K562 (cell line): ENCODE data around the gene TACC3. TPM values are rescaled to one million over a fixed set of nuclear protein-coding genes. Genes with fewer than 3 reads are reported as not detected.

Experiments used
- ADNP ChIP-seq: fragments of 200-800 bp; sonication (Bioruptor generic); IDR thresholded peaks from 2 replicates; pipeline ENCODE4 v1.6.1; 2016; ENCODE audit warnings: missing genetic modification characterization, missing compliant biosample characterization
- BRCA1 ChIP-seq, 2 experiments: fragments of 450-650 bp in 1 of 2; sonication (generic) in 1 of 2; formaldehyde crosslinking in 1 of 2; IDR thresholded peaks; 2 replicates each; pipeline versions ENCODE4 v1.5.0 to v1.6.1; 2017 to 2020; ENCODE audit warnings: mild to moderate bottlenecking in 1 of 2, missing genetic modification reagents in 1 of 2
- CBX3 ChIP-seq, 2 experiments: IDR thresholded peaks; 1 replicate in 1 of 2; 2 replicates in 1 of 2; pipeline ENCODE4 v1.6.1; 2012; ENCODE audit warnings: inconsistent platforms in 2 of 2, low read length in 2 of 2, borderline replicate concordance in 1 of 2, control low read depth in 1 of 2
- CEBPB ChIP-seq: fragments of 450-650 bp; IDR thresholded peaks from 2 replicates; pipeline ENCODE4 v1.6.1; 2016; ENCODE audit warnings: missing genetic modification characterization, missing compliant biosample characterization
- CHD2 ChIP-seq: IDR thresholded peaks from 2 replicates; pipeline ENCODE4 v1.6.1; 2011; ENCODE audit warnings: low read depth, low read length
- CXXC5 ChIP-seq: fragments of 250-450 bp; sonication (Bioruptor Pico); IDR thresholded peaks from 2 replicates; pipeline ENCODE4 v1.8.0; 2022; ENCODE audit warnings: inconsistent platforms, mild to moderate bottlenecking, moderate library complexity
- HDAC6 ChIP-seq: IDR thresholded peaks from 2 replicates; pipeline ENCODE4 v1.6.1; 2012; ENCODE audit warnings: low read depth, mild to moderate bottlenecking, control low read depth, inconsistent platforms, low read length, moderate library complexity
- HDAC8 ChIP-seq: fragments of 450-650 bp; IDR thresholded peaks from 2 replicates; pipeline ENCODE4 v1.6.1; 2016; ENCODE audit warnings: mild to moderate bottlenecking, missing genetic modification characterization, moderate library complexity, missing compliant biosample characterization
- HEY1 ChIP-seq: fragments of 250-450 bp; sonication (Bioruptor Pico); IDR thresholded peaks from 2 replicates; pipeline ENCODE4 v1.5.0; 2020; ENCODE audit warnings: mild to moderate bottlenecking, moderate library complexity, borderline replicate concordance
- JUN ChIP-seq, 2 experiments: sonication (generic) in 1 of 2; formaldehyde crosslinking in 1 of 2; IDR thresholded peaks; 2 replicates each; pipeline versions ENCODE4 v1.6.1 to v1.8.0; 2012 to 2022; ENCODE audit warnings: borderline replicate concordance in 2 of 2, mild to moderate bottlenecking in 2 of 2, improper control_type of control experiment in 1 of 2, low read depth in 1 of 2, low read length in 1 of 2, missing genetic modification reagents in 1 of 2
- NR2C1 ChIP-seq, 2 experiments: fragments of 450-650 bp; IDR thresholded peaks; 2 replicates each; pipeline ENCODE4 v1.6.1; 2017; ENCODE audit warnings: mild to moderate bottlenecking in 2 of 2, antibody characterized with exemption in 1 of 2, inconsistent platforms in 1 of 2, missing compliant biosample characterization in 1 of 2, missing genetic modification characterization in 1 of 2
- SAFB2 ChIP-seq: fragments of 200-400 bp; formaldehyde crosslinking; IDR thresholded peaks from 2 replicates; pipeline ENCODE4 v1.6.1; 2018; ENCODE audit warnings: borderline replicate concordance, low read length, low read depth, moderate library complexity; ENCODE audit not compliant: severe bottlenecking
- SMARCB1 ChIP-seq: IDR thresholded peaks from 2 replicates; pipeline ENCODE4 v1.6.1; 2011; ENCODE audit warnings: improper control_type of control experiment, low read depth; ENCODE audit not compliant: insufficient read length
- SNRNP70 ChIP-seq: fragments of 200-400 bp; formaldehyde crosslinking; optimal IDR thresholded peaks from 2 replicates; pipeline ENCODE3; 2017; ENCODE audit warnings: low read depth, low read length
- SREBF1 ChIP-seq: fragments of 150-350 bp; IDR thresholded peaks from 2 replicates; pipeline ENCODE4 v1.6.1; 2014; ENCODE audit warnings: antibody characterized with exemption, low read depth, low read length, borderline replicate concordance
- STAT5B ChIP-seq: fragments of 250-450 bp; sonication (Bioruptor Pico); IDR thresholded peaks from 2 replicates; pipeline ENCODE4 v1.8.0; 2021; ENCODE audit warnings: mild to moderate bottlenecking, inconsistent platforms
- TRIM28 ChIP-seq: fragments of 450-650 bp; IDR thresholded peaks from 2 replicates; pipeline ENCODE4 v1.6.1; 2017
- ZC3H4 ChIP-seq: sonication (generic); formaldehyde crosslinking; IDR thresholded peaks from 2 replicates; pipeline ENCODE4 v1.9.0; 2021; ENCODE audit warnings: missing genetic modification reagents, borderline replicate concordance
- ZFP1 ChIP-seq: fragments of 450-650 bp; formaldehyde crosslinking; IDR thresholded peaks from 2 replicates; pipeline ENCODE4 v1.4.0; 2020; ENCODE audit warnings: mild to moderate bottlenecking, mixed read lengths
- ZNF133 ChIP-seq: fragments of 250-450 bp; sonication (Bioruptor Pico); IDR thresholded peaks from 2 replicates; pipeline ENCODE4 v1.4.0; 2020; ENCODE audit warnings: mild to moderate bottlenecking
- ZNF224 ChIP-seq: sonication (generic); formaldehyde crosslinking; IDR thresholded peaks from 2 replicates; pipeline ENCODE4 v1.8.0; 2022; ENCODE audit warnings: mild to moderate bottlenecking, missing genetic modification reagents
- polyA plus RNA-seq, 8 experiments: library from polyadenylated mRNA; depleted of rRNA in 4 of 8; stranded (reverse) in 5 of 8; unstranded in 3 of 8; fragments of >200 nt; fragmentation: Nextera tagmentation in 2 of 8; fragmentation: Illumina TruSeq in 1 of 8; extraction: Ambion mirVana in 2 of 8; extraction: Trizol in 1 of 8; gene quantifications; 2 replicates each; pipeline versions ENCODE4 v1.2.1 to v1.2.3, GENCODE V29; 2011 to 2014; ENCODE audit warnings: inconsistent platforms in 1 of 8, missing spikeins in 1 of 8
- total RNA-seq, 7 experiments: library from RNA; depleted of rRNA in 6 of 7; stranded (reverse); fragments of >200 nt in 6 of 7; fragmentation: Illumina TruSeq in 2 of 7; extraction: Trizol in 2 of 7; gene quantifications; 2 replicates each; pipeline versions ENCODE4 v1.2.1 to v1.2.3, GENCODE V29; 2011 to 2021; ENCODE audit warnings: low replicate concordance in 1 of 7
- TF ChIP-seq, protein P1 (sequence below): fragments of 450-650 bp; IDR thresholded peaks from 2 replicates; pipeline ENCODE4 v1.6.1; 2017; ENCODE audit warnings: antibody characterized with exemption, mild to moderate bottlenecking
- TF ChIP-seq, protein P2 (sequence below): fragments of 450-650 bp; formaldehyde crosslinking; IDR thresholded peaks from 2 replicates; pipeline ENCODE4 v1.4.0; 2020; ENCODE audit warnings: mild to moderate bottlenecking, moderate library complexity

Gene TACC3
- total and polyA plus RNA-seq, 9 of the 15 experiments (the other 6 are each of a cell fraction or from before 2014, with no cell fraction given) = 1.9 to 122 (median 55.6) TPM

DNA sequence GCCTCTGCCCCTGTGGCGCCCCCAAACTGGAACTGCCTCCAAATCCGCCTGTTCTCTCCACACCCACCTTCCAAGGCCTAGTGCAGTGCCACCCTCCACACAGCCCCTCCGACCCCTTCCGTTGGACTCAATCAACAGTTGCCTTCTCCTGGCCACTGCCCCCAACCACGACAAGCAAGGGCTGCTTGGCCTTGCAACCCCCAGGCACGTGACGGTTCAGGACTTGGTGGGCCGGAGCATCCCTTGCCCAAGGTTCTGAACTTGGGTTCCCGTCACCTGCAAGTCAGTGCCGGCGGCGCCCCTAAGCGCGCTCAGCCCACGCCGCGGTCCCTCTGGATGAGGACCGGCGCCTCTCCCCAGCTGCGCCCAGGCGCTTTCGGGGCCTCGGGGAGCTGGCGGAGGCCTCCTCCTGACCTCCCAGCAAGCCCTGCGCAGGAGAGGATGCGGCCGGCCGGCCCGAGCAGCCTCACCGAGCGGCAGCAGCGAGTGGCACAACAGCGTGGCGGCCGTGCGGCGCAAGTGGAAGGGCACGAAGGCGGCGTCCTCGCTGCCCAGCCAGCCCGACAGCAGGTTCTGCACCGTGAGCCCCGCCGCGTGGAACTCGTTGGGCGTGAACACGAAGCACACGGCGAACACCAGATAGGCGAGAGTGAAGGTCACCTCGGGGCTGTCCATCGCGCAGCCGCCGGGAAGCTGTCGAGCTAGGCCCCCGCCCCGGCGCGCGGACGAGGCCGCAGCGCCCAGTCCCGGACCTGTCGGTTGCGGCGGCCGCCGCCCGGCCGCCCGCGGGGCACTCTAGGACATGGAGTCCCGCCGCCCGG is 948 bp upstream of the TACC3 start (continued):
- no peak for TF ChIP-seq CBX3 (IDR thresholded peaks at IDR 0.05; ENCODE audit: borderline replicate concordance in 1 of 2, low read length in 2 of 2)
- no peak for TF ChIP-seq SMARCB1
- TF ChIP-seq, protein P1, sequence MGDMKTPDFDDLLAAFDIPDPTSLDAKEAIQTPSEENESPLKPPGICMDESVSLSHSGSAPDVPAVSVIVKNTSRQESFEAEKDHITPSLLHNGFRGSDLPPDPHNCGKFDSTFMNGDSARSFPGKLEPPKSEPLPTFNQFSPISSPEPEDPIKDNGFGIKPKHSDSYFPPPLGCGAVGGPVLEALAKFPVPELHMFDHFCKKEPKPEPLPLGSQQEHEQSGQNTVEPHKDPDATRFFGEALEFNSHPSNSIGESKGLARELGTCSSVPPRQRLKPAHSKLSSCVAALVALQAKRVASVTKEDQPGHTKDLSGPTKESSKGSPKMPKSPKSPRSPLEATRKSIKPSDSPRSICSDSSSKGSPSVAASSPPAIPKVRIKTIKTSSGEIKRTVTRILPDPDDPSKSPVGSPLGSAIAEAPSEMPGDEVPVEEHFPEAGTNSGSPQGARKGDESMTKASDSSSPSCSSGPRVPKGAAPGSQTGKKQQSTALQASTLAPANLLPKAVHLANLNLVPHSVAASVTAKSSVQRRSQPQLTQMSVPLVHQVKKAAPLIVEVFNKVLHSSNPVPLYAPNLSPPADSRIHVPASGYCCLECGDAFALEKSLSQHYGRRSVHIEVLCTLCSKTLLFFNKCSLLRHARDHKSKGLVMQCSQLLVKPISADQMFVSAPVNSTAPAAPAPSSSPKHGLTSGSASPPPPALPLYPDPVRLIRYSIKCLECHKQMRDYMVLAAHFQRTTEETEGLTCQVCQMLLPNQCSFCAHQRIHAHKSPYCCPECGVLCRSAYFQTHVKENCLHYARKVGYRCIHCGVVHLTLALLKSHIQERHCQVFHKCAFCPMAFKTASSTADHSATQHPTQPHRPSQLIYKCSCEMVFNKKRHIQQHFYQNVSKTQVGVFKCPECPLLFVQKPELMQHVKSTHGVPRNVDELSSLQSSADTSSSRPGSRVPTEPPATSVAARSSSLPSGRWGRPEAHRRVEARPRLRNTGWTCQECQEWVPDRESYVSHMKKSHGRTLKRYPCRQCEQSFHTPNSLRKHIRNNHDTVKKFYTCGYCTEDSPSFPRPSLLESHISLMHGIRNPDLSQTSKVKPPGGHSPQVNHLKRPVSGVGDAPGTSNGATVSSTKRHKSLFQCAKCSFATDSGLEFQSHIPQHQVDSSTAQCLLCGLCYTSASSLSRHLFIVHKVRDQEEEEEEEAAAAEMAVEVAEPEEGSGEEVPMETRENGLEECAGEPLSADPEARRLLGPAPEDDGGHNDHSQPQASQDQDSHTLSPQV = peak; percentile 83
- TF ChIP-seq STAT5B (CRISPR knock-in tag) = no peak
- TF ChIP-seq NR2C1 (IDR thresholded peaks at IDR 0.05) = peak; percentile 35; the same call in 1 of the 2 replicates
- peak; percentile 56; the same call in 1 of the 2 replicates for TF ChIP-seq NR2C1 (tag; IDR thresholded peaks at IDR 0.05)
- no peak for TF ChIP-seq JUN (IDR thresholded peaks at IDR 0.05; ENCODE audit: borderline replicate concordance, low read depth, low read length)
- TF ChIP-seq JUN (CRISPR knock-in tag; IDR thresholded peaks at IDR 0.05; ENCODE audit: borderline replicate concordance) = peak; percentile 22; the same call in 1 of the 2 replicates
- TF ChIP-seq ZFP1 (CRISPR knock-in tag) = no peak
- no peak for TF ChIP-seq SAFB2
- TF ChIP-seq HDAC8 (tag) = peak; percentile 34; the same call in 1 of the 2 replicates
- TF ChIP-seq CXXC5 (CRISPR knock-in tag) = peak; percentile 59
- 0 out of 2 replicates have a peak, but pooled peaks have one; percentile 31 for TF ChIP-seq SREBF1
- TF ChIP-seq SNRNP70 = no peak
- TF ChIP-seq TRIM28 = no peak
- TF ChIP-seq ZNF133 (CRISPR knock-in tag) = no peak
- no peak for TF ChIP-seq HDAC6
- no peak for TF ChIP-seq CEBPB (tag)
- no peak for TF ChIP-seq CHD2
- no peak for TF ChIP-seq ZNF224 (CRISPR knock-in tag)
- no peak for TF ChIP-seq ADNP (tag)
- peak; percentile 47; the same call in 1 of the 2 replicates for TF ChIP-seq ZC3H4 (CRISPR knock-in tag)
- no peak for TF ChIP-seq BRCA1 (IDR thresholded peaks at IDR 0.05)
- TF ChIP-seq BRCA1 (CRISPR knock-in tag; IDR thresholded peaks at IDR 0.05) = no peak
- TF ChIP-seq, protein P2, sequence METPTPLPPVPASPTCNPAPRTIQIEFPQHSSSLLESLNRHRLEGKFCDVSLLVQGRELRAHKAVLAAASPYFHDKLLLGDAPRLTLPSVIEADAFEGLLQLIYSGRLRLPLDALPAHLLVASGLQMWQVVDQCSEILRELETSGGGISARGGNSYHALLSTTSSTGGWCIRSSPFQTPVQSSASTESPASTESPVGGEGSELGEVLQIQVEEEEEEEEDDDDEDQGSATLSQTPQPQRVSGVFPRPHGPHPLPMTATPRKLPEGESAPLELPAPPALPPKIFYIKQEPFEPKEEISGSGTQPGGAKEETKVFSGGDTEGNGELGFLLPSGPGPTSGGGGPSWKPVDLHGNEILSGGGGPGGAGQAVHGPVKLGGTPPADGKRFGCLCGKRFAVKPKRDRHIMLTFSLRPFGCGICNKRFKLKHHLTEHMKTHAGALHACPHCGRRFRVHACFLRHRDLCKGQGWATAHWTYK (CRISPR knock-in tag) = no peak
- no peak for TF ChIP-seq HEY1
